ENCODE measurements around the gene KIF3A.

Gene KIF3A

DNA sequence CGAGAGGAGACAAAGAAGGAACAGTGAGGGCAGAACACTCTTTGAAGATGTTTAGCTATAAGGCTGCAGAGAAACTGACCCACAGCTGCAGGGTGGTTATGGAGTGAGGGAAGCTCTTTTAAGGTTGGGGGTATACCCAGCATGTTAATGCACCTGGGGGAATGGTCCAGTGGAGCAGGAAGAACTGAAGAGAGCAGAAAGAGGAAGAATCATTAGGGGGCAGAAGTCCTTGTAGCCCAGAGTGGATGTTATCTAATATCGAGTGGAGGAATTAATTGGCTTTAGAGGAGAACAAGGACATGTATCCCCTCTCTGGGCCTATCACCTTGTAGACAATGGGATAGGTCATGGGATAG lies 55.9 kb downstream of the KIF3A start:
- TF ChIP-seq, protein P1, sequence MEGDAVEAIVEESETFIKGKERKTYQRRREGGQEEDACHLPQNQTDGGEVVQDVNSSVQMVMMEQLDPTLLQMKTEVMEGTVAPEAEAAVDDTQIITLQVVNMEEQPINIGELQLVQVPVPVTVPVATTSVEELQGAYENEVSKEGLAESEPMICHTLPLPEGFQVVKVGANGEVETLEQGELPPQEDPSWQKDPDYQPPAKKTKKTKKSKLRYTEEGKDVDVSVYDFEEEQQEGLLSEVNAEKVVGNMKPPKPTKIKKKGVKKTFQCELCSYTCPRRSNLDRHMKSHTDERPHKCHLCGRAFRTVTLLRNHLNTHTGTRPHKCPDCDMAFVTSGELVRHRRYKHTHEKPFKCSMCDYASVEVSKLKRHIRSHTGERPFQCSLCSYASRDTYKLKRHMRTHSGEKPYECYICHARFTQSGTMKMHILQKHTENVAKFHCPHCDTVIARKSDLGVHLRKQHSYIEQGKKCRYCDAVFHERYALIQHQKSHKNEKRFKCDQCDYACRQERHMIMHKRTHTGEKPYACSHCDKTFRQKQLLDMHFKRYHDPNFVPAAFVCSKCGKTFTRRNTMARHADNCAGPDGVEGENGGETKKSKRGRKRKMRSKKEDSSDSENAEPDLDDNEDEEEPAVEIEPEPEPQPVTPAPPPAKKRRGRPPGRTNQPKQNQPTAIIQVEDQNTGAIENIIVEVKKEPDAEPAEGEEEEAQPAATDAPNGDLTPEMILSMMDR (IDR thresholded peaks at IDR 0.05; ENCODE audit: extremely low read depth, missing control alignments): no peak
- DNase-seq (ENCODE audit: low spot score): no peak

DNA sequence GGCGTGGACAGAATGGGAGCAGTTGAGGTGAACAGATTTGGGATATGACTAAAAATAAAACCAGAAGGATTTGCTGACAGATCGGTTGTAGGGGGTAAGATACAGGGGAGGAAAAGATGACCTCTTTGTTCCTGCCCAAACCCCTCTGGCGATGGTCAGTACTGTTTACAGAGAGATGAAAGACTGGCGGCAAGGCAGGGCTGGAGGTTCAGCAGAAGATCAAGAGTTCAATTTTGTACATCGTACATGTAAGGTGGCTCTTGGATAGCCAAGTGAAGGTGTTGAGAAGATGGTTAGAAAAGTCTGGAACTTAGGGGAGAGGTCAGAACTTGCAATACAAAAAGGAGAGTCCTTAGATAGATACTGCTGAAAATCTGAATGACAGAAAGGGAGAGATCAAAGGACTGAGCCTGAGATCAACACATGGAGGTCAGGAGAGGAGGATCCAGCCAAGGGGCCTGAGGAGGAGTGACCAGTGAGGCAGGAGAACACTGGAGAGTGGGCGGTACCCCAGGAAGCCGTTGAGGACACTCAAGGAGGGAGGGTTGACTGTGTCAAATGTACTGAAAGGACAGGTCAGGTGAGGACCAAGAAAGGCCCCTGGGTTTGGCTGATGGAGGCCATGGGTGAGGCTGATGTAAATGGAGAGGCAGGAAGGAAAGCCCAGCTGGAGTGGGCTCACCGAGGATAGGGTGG lies 56.4 kb downstream of the KIF3A start:
- no peak for DNase-seq (ENCODE audit: low spot score)
- TF ChIP-seq, protein P1 (IDR thresholded peaks at IDR 0.05; ENCODE audit: extremely low read depth, missing control alignments): no peak

DNA sequence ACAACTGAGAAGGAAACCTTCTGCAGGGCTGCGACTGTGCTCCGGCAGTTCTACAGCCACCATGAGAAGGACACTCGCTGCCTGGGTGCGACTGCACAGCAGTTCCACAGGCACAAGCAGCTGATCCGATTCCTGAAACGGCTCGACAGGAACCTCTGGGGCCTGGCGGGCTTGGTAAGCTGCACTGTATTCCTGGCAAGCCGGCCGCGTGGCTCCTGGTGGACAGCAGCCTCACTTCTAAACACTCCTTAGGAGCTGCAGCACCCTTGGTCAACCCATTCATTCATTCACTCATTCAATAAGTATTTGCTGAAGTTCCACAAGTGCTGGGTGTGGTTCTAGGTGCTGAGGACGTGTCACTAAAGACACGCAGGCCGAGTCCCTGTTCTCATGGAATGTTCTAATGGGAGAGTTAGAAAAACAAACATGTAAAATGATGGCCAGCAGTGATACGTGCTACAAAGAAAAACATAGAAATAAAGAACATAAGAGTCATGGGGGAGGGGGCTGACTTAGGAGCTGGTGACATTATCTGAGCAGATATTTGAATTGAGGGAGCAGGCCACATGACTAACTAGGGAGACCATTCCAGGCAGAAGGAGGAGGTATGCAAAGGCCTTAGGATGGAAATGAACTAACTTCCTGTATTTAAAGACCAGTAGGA lies 57.5 kb downstream of the KIF3A start:
- TF ChIP-seq, protein P1 (IDR thresholded peaks at IDR 0.05; ENCODE audit: extremely low read depth, missing control alignments): no peak
- no peak for DNase-seq (ENCODE audit: low spot score)

DNA sequence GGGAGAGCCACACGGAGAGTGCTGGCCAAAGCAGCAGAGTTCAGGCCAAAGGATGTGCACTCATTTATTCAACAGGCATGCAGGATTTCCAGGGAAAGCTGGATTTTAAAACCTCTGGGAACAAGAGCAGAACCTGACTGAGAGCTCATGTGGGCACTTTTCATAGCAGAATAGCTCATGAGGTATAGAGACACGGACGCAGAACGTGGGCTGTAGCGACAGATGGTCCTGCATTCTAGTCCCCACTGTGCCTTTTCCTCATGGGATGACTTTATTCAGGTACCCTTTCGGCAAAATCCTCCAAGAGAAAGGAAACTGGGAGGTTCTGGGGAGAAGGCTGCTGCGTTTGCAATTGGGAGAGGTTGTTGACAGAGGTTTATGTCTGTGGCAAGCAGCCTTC lies 58.2 kb downstream of the KIF3A start:
- TF ChIP-seq, protein P1 (IDR thresholded peaks at IDR 0.05; ENCODE audit: extremely low read depth, missing control alignments): no peak
- peak; percentile 0 for DNase-seq (ENCODE audit: low spot score)

DNA sequence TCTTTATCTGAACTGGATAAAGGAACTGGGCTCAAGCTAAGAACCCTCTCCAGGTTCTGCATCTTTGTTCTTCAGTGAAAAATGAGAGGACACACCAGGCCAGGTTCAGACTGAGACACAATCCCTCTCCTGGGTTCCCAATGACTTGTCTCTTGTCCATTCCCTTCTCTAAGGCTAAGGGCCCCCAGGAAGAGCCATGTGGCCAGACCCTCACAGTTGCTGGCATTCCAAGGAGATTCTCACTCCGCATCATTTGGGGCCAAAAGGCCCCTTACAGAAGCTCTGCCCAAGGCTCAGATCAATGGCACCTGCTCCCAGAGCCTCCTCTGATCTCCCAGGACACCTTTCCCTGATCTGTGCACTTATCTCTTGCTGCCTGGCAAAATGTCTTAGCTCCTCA lies 58.6 kb downstream of the KIF3A start:
- TF ChIP-seq, protein P1 (IDR thresholded peaks at IDR 0.05; ENCODE audit: extremely low read depth, missing control alignments): no peak
- DNase-seq (ENCODE audit: low spot score): peak; percentile 0

DNA sequence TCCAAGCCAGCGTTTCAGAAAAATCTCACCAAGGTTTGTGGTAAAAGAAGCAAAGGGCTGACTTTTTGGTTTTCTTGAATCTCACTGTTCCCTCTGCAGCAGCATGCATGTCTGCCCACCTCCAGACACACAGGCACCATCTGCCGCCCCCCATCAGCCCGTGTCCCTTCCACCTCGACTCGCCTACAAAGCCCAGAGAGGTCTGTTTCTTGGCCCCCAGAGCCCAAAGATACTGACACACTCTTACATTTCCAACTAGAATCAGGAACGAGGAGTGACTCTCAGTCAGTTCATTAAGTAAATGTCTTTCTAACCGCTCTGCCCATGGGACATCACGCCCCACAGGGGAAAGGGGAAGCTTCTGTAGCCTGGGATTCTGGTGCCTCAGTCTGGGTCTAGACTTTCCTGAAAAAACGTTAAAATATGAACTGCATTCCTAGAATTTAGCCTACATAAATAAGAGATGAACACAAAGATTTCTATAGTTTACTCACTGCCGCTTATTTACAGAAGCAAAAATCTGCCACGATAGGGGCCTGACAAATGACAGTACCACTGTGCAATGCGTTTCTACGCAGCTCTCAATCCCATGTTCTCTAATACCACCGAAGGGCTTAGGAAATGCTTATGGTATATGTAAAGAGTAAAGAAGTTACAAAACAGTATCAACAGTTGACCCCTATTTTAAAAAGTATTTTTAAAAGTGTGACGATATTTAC lies 59.5 kb downstream of the KIF3A start:
- TF ChIP-seq, protein P1 (IDR thresholded peaks at IDR 0.05; ENCODE audit: extremely low read depth, missing control alignments): no peak

DNA sequence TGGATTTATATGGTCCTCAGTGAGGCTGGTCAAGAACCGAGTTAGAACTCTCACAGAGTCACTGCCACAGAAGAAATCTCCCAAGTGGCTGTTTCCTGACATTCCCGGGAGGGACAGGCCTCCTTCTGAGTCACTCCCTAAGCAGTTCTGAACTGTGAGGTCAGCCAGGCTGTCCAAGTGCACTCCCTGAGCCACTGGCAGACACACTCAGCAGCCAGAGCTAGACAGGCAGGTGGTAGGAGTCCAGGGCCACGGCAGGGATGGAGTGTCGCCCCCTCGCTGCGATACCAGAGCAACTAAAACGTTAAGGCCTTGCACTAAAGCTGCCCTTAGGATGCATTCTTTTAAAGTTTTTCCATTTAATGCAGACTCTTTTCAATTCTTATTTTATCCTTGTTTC lies 60.2 kb downstream of the KIF3A start:
- TF ChIP-seq, protein P1 (IDR thresholded peaks at IDR 0.05; ENCODE audit: extremely low read depth, missing control alignments): no peak
- DNase-seq (ENCODE audit: low spot score): no peak

More for the DNA sequence above, 59.5 kb downstream of the KIF3A start:
- DNase-seq (ENCODE audit: low spot score): no peak
